Liver (tissue), 9 donors: ENCODE measurements around the gene PIEZO2. TPM values are rescaled to one million over a fixed set of nuclear protein-coding genes. Genes with fewer than 3 reads are reported as not detected.

ENCODE experiments used
- DNase-seq: peaks from one replicate; pipeline ENCODE4 v3.0.0-alpha.2; 2017; ENCODE audit warnings: low spot score
- H3K27ac ChIP-seq, 2 donors: one replicate each; pipeline ENCODE4 v1.7.0; 2013; ENCODE audit warnings: inconsistent platforms in 2 of 2, low read length in 2 of 2, control low read depth in 1 of 2, low read depth in 1 of 2, mild to moderate bottlenecking in 1 of 2
- H3K27me3 ChIP-seq, 4 donors: one replicate each; pipeline versions ENCODE4 v1.6.1 to v1.7.0; 2013; ENCODE audit warnings: low read length in 3 of 4, inconsistent platforms in 1 of 4, mild to moderate bottlenecking in 1 of 4, moderate library complexity in 1 of 4; ENCODE audit not compliant: control insufficient read depth in 4 of 4, insufficient read depth in 4 of 4
- H3K36me3 ChIP-seq, 4 donors: one replicate each; pipeline versions ENCODE4 v1.6.1 to v1.7.0; 2013; ENCODE audit warnings: low read length in 3 of 4, mild to moderate bottlenecking in 3 of 4, low read depth in 1 of 4, moderate library complexity in 1 of 4; ENCODE audit not compliant: control insufficient read depth in 4 of 4, insufficient read depth in 3 of 4
- H3K4me1 ChIP-seq, 4 donors: one replicate each; pipeline versions ENCODE4 v1.6.1 to v1.7.0; 2013; ENCODE audit warnings: low read length in 3 of 4, mild to moderate bottlenecking in 3 of 4, moderate library complexity in 1 of 4; ENCODE audit not compliant: control insufficient read depth in 4 of 4, insufficient read depth in 4 of 4
- H3K4me3 ChIP-seq, 3 donors: one replicate each; pipeline versions ENCODE4 v1.6.1 to v1.7.0; 2013; ENCODE audit warnings: low read length in 3 of 3, control low read depth in 1 of 3, low read depth in 1 of 3, mild to moderate bottlenecking in 1 of 3
- H3K9ac ChIP-seq, 2 donors: one replicate each; pipeline ENCODE4 v1.7.0; 2013; ENCODE audit warnings: low read length in 2 of 2, mild to moderate bottlenecking in 2 of 2, moderate library complexity in 2 of 2, control low read depth in 1 of 2, low read depth in 1 of 2
- H3K9me3 ChIP-seq, 4 donors: one replicate each; pipeline versions ENCODE4 v1.6.1 to v1.7.0; 2013; ENCODE audit warnings: low read length in 3 of 4; ENCODE audit not compliant: control insufficient read depth in 4 of 4
- EGR1 ChIP-seq, 2 donors: IDR thresholded peaks; 2 replicates each; pipeline ENCODE4 v1.6.1; 2016 to 2018; ENCODE audit warnings: antibody characterized with exemption in 2 of 2, low read depth in 2 of 2
- FOXA1 ChIP-seq: IDR thresholded peaks from 2 replicates; pipeline ENCODE4 v1.6.1; 2016; ENCODE audit warnings: antibody characterized with exemption
- FOXA2 ChIP-seq: IDR thresholded peaks from 2 replicates; pipeline ENCODE4 v1.6.1; 2016; ENCODE audit warnings: antibody characterized with exemption
- GABPA ChIP-seq, 2 donors: IDR thresholded peaks in 1 of 2; conservative IDR thresholded peaks in 1 of 2; 2 replicates each; pipeline ENCODE4 v1.6.1; 2016; ENCODE audit warnings: antibody characterized with exemption in 2 of 2, mild to moderate bottlenecking in 1 of 2, moderate library complexity in 1 of 2
- HNF4A ChIP-seq, 2 donors: conservative IDR thresholded peaks; 2 replicates each; pipeline ENCODE4 v1.6.1; 2016; ENCODE audit warnings: antibody characterized with exemption in 2 of 2, mild to moderate bottlenecking in 2 of 2
- HNF4G ChIP-seq: IDR thresholded peaks from 2 replicates; pipeline ENCODE4 v1.6.1; 2016; ENCODE audit warnings: antibody characterized with exemption
- JUND ChIP-seq, 2 donors: IDR thresholded peaks; 2 replicates each; pipeline ENCODE4 v1.6.1; 2016; ENCODE audit warnings: antibody characterized with exemption in 2 of 2
- NR2F2 ChIP-seq: IDR thresholded peaks from 2 replicates; pipeline ENCODE4 v1.6.1; 2016; ENCODE audit warnings: antibody characterized with exemption
- RAD21 ChIP-seq, 2 donors: IDR thresholded peaks; 2 replicates each; pipeline ENCODE4 v1.6.1; 2016; ENCODE audit warnings: antibody characterized with exemption in 2 of 2, mild to moderate bottlenecking in 2 of 2
- RXRA ChIP-seq, 2 donors: IDR thresholded peaks; 2 replicates each; pipeline ENCODE4 v1.6.1; 2017 to 2018; ENCODE audit warnings: antibody characterized with exemption in 2 of 2, mild to moderate bottlenecking in 1 of 2
- SP1 ChIP-seq: IDR thresholded peaks from 2 replicates; pipeline ENCODE4 v1.6.1; 2018; ENCODE audit warnings: antibody characterized with exemption, mild to moderate bottlenecking
- TAF1 ChIP-seq: conservative IDR thresholded peaks from 2 replicates; pipeline ENCODE4 v1.6.1; 2016; ENCODE audit warnings: antibody characterized with exemption, mild to moderate bottlenecking
- WGBS: extraction: QIAGEN DNeasy Blood & Tissue Kit; methylation state at CpG from one replicate; pipeline ENCODE4 v1.1.7; 2013; 5-methylcytosine and 5-hydroxymethylcytosine counted together
- polyA plus RNA-seq, 2 donors: library from polyadenylated mRNA; stranded (reverse) in 1 of 2; unstranded in 1 of 2; fragments of 200-250 nt in 1 of 2; fragments of >200 nt in 1 of 2; fragmentation: Nextera tagmentation in 1 of 2; extraction: Ambion mirVana in 1 of 2; gene quantifications; one replicate each; pipeline versions ENCODE4 v1.2.1 to v1.2.3, GENCODE V29; 2013 to 2015
- total RNA-seq, 2 donors: library from RNA; depleted of rRNA; stranded (reverse); fragments of >200 nt; gene quantifications; one replicate each; pipeline ENCODE4 v1.2.3, GENCODE V29; 2014
- TF ChIP-seq, protein P1 (sequence below): fragments of 150-350 bp; IDR thresholded peaks from 2 replicates; pipeline ENCODE4 v1.5.1; 2017; ENCODE audit warnings: improper control_type of control experiment, low read depth, low read length; ENCODE audit not compliant: missing input control
- TF ChIP-seq, protein P2 (sequence below): IDR thresholded peaks from 2 replicates; pipeline ENCODE4 v1.6.1; 2016; ENCODE audit warnings: antibody characterized with exemption
- TF ChIP-seq, protein P3 (sequence below): IDR thresholded peaks from 2 replicates; pipeline ENCODE4 v1.6.1; 2016; ENCODE audit warnings: antibody characterized with exemption, mild to moderate bottlenecking
- TF ChIP-seq, protein P4 (sequence below): IDR thresholded peaks from 2 replicates; pipeline ENCODE4 v1.6.1; 2016; ENCODE audit warnings: antibody characterized with exemption
- donor health status: healthy.
- donor health status: healthy.
- donor health status: healthy.
- donor health status: healthy.
- donor health status: healthy.

Gene PIEZO2
- total and polyA plus RNA-seq, 4 donors, result 1.1 to 12.3 (median 4.8) TPM

DNA sequence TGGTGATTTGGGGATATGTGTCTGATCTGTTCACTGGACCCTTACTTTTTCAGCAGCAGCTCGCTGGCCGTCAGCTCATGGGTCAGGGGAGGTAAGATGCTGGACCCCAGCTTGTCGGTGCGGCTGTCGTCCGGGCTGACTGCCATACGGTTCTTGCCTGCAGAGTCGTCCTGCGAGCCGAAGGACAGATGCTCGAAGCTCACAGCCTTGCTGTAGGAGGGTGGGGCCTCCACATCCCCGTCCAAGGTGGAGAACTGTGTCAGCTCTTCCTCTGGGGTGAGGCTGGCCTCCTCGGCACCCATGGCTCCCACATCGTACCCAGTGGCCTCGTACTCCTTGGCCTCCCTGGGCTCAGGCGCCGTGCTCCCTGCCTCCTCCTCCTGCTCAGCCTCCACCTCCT lies 444.1 kb downstream of the PIEZO2 start:
- 91% methylated on average over 17 of the region's 17 CpGs for WGBS
- Histone ChIP-seq H3K36me3 (no peaks in the 10 kb centered on the region), H3K27me3 (no peaks in the 10 kb centered on the region), H3K9ac (no peak overlapping the region), H3K27ac (no peak overlapping the region), H3K9me3 (no peaks in the 10 kb centered on the region), H3K4me3 (no peak overlapping the region), H3K4me1 (no peaks in the 10 kb centered on the region)
- TF ChIP-seq, protein P1, sequence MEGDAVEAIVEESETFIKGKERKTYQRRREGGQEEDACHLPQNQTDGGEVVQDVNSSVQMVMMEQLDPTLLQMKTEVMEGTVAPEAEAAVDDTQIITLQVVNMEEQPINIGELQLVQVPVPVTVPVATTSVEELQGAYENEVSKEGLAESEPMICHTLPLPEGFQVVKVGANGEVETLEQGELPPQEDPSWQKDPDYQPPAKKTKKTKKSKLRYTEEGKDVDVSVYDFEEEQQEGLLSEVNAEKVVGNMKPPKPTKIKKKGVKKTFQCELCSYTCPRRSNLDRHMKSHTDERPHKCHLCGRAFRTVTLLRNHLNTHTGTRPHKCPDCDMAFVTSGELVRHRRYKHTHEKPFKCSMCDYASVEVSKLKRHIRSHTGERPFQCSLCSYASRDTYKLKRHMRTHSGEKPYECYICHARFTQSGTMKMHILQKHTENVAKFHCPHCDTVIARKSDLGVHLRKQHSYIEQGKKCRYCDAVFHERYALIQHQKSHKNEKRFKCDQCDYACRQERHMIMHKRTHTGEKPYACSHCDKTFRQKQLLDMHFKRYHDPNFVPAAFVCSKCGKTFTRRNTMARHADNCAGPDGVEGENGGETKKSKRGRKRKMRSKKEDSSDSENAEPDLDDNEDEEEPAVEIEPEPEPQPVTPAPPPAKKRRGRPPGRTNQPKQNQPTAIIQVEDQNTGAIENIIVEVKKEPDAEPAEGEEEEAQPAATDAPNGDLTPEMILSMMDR, result no peak
- TF ChIP-seq EGR1 (IDR thresholded peaks at IDR 0.05; ENCODE audit: low read depth in 2 of 2) (no peak), SP1 (no peak), GABPA (IDR thresholded peaks at IDR 0.05 in 1 of 2, conservative IDR thresholded peaks at IDR 0.05 in 1 of 2) (no peak), TAF1 (no peak), HNF4A (conservative IDR thresholded peaks at IDR 0.05) (no peak), FOXA1 (no peak), NR2F2 (no peak), FOXA2 (no peak), RAD21 (IDR thresholded peaks at IDR 0.05) (no peak), HNF4G (no peak), RXRA (IDR thresholded peaks at IDR 0.05) (no peak), JUND (IDR thresholded peaks at IDR 0.05) (no peak)
- TF ChIP-seq, protein P2, sequence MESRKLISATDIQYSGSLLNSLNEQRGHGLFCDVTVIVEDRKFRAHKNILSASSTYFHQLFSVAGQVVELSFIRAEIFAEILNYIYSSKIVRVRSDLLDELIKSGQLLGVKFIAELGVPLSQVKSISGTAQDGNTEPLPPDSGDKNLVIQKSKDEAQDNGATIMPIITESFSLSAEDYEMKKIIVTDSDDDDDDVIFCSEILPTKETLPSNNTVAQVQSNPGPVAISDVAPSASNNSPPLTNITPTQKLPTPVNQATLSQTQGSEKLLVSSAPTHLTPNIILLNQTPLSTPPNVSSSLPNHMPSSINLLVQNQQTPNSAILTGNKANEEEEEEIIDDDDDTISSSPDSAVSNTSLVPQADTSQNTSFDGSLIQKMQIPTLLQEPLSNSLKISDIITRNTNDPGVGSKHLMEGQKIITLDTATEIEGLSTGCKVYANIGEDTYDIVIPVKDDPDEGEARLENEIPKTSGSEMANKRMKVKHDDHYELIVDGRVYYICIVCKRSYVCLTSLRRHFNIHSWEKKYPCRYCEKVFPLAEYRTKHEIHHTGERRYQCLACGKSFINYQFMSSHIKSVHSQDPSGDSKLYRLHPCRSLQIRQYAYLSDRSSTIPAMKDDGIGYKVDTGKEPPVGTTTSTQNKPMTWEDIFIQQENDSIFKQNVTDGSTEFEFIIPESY, result no peak
- TF ChIP-seq, protein P3, sequence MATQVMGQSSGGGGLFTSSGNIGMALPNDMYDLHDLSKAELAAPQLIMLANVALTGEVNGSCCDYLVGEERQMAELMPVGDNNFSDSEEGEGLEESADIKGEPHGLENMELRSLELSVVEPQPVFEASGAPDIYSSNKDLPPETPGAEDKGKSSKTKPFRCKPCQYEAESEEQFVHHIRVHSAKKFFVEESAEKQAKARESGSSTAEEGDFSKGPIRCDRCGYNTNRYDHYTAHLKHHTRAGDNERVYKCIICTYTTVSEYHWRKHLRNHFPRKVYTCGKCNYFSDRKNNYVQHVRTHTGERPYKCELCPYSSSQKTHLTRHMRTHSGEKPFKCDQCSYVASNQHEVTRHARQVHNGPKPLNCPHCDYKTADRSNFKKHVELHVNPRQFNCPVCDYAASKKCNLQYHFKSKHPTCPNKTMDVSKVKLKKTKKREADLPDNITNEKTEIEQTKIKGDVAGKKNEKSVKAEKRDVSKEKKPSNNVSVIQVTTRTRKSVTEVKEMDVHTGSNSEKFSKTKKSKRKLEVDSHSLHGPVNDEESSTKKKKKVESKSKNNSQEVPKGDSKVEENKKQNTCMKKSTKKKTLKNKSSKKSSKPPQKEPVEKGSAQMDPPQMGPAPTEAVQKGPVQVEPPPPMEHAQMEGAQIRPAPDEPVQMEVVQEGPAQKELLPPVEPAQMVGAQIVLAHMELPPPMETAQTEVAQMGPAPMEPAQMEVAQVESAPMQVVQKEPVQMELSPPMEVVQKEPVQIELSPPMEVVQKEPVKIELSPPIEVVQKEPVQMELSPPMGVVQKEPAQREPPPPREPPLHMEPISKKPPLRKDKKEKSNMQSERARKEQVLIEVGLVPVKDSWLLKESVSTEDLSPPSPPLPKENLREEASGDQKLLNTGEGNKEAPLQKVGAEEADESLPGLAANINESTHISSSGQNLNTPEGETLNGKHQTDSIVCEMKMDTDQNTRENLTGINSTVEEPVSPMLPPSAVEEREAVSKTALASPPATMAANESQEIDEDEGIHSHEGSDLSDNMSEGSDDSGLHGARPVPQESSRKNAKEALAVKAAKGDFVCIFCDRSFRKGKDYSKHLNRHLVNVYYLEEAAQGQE, result no peak
- TF ChIP-seq, protein P4, sequence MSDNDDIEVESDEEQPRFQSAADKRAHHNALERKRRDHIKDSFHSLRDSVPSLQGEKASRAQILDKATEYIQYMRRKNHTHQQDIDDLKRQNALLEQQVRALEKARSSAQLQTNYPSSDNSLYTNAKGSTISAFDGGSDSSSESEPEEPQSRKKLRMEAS, result no peak
- no peak for DNase-seq

DNA sequence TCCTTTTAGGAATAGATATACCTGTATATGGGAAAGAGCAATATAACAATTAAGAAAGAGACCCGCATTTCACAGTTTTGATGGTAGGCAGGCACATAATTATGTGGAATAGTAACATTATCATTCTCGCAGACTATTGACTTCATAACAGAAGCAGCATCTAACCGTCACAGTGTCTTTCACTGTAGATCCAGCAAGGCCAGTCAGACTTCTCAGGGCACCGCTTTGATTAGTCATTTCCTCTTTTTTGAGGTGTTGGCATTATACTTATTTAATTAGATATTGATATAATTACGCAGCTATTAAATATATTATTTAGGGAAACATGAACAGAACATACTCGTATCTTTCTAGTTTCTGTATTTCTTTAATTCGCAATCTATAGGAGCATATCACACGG lies 447.2 kb downstream of the PIEZO2 start:
- no peak overlapping the region for H3K9ac ChIP-seq
- TF ChIP-seq, protein P3, result no peak
- TF ChIP-seq GABPA (IDR thresholded peaks at IDR 0.05 in 1 of 2, conservative IDR thresholded peaks at IDR 0.05 in 1 of 2) (no peak), RXRA (IDR thresholded peaks at IDR 0.05) (no peak)
- 87% methylated on average over 8 of the region's 8 CpGs for WGBS
- H3K27me3 ChIP-seq, result no peaks in the 10 kb centered on the region
- H3K9me3 ChIP-seq, result no peaks in the 10 kb centered on the region
- no peak overlapping the region for H3K27ac ChIP-seq
- no peak overlapping the region for H3K4me3 ChIP-seq
- no peaks in the 10 kb centered on the region for H3K4me1 ChIP-seq
- no peak for DNase-seq
- peaks cover 0 to 3% (median 0%) of the 10 kb centered on the region in 4 donors for H3K36me3 ChIP-seq
